H1 (cell line): ENCODE results near the gene NRROS. TPM values are rescaled to one million over a fixed set of nuclear protein-coding genes. Genes with fewer than 3 reads are reported as not detected.

Experiments
- CTCF ChIA-PET: fragments of 300-600 bp; sonication (Branson Sonifier 250); formaldehyde crosslinking; loops from one replicate; lab custom pipeline; 2021; ENCODE audit not compliant: partially characterized antibody; lab: Charles Lee
- POLR2A ChIA-PET: fragments of 300-600 bp; sonication (Branson Sonifier 250); formaldehyde crosslinking; loops from one replicate; lab custom pipeline; 2021; ENCODE audit warnings: inconsistent platforms; ENCODE audit not compliant: partially characterized antibody; lab: Charles Lee
- DNase-seq, 2 experiments: peaks; one replicate each; pipeline versions ENCODE4 v3.0.0 to v3.0.0-alpha.2; 2010 to 2022; ENCODE audit warnings: low spot score in 2 of 2, low read depth in 1 of 2, mixed read lengths in 1 of 2
- FAIRE-seq: peaks from 2 replicates; lab custom pipeline; 2011; peaks lifted over from hg19 to GRCh38; lab: Jason Lieb, UNC
- H2AFZ ChIP-seq: 2 replicates; pipeline ENCODE4 v1.8.1; 2012; ENCODE audit warnings: low read length, inconsistent platforms
- H2AK5ac ChIP-seq: 2 replicates; pipeline ENCODE4 v1.6.1; 2013; ENCODE audit warnings: low read depth, low read length
- H2BK120ac ChIP-seq: replicated peaks from 2 replicates; pipeline ENCODE3; 2013; ENCODE audit warnings: low read depth, low read length, inconsistent platforms
- H2BK12ac ChIP-seq: 2 replicates; pipeline ENCODE4 v1.6.1; 2013; ENCODE audit warnings: low read depth, low read length
- H2BK15ac ChIP-seq: 2 replicates; pipeline ENCODE4 v1.6.1; 2013; ENCODE audit warnings: low read length
- H2BK20ac ChIP-seq: 2 replicates; pipeline ENCODE4 v1.6.1; 2013; ENCODE audit warnings: low read length
- H2BK5ac ChIP-seq: 2 replicates; pipeline ENCODE4 v1.6.1; 2013; ENCODE audit warnings: low read depth, low read length
- H3K14ac ChIP-seq: 2 replicates; pipeline ENCODE4 v1.6.1; 2013; ENCODE audit warnings: inconsistent platforms; ENCODE audit not compliant: insufficient read length
- H3K18ac ChIP-seq: 2 replicates; pipeline ENCODE4 v1.6.1; 2013; ENCODE audit warnings: low read length; ENCODE audit errors: extremely low read depth
- H3K23ac ChIP-seq: 2 replicates; pipeline ENCODE4 v1.6.1; 2013; ENCODE audit warnings: inconsistent platforms; ENCODE audit not compliant: insufficient read length
- H3K23me2 ChIP-seq: 2 replicates; pipeline ENCODE4 v1.6.1; 2013; ENCODE audit warnings: low read depth, low read length
- H3K27ac ChIP-seq: 2 replicates; pipeline ENCODE4 v1.6.1; 2011; ENCODE audit warnings: low read depth, low read length, inconsistent platforms
- H3K27me3 ChIP-seq, 4 experiments: replicated peaks in 1 of 4; 1 replicate in 1 of 4; 2 replicates in 3 of 4; pipeline versions ENCODE4 v1.6.1 to v1.8.1; 2011 to 2013; ENCODE audit warnings: low read length in 3 of 4, mild to moderate bottlenecking in 3 of 4, inconsistent platforms in 2 of 4, mixed read lengths in 2 of 4, moderate library complexity in 1 of 4; ENCODE audit not compliant: control insufficient read depth in 3 of 4, insufficient read depth in 3 of 4; ENCODE audit errors: extremely low read depth in 1 of 4
- H3K36me3 ChIP-seq, 4 experiments: 2 replicates each; pipeline versions ENCODE4 v1.6.1 to v1.8.1; 2011 to 2013; ENCODE audit warnings: mild to moderate bottlenecking in 4 of 4, low read length in 3 of 4, moderate library complexity in 2 of 4, control low read depth in 1 of 4, inconsistent platforms in 1 of 4; ENCODE audit not compliant: insufficient read depth in 4 of 4, control insufficient read depth in 2 of 4
- H3K4ac ChIP-seq: replicated peaks from 2 replicates; pipeline ENCODE3; 2013; ENCODE audit warnings: low read length, low read depth, mixed read lengths, inconsistent platforms; ENCODE audit not compliant: insufficient read length
- H3K4me1 ChIP-seq, 4 experiments: replicated peaks in 1 of 4; 1 replicate in 1 of 4; 2 replicates in 3 of 4; pipeline versions ENCODE4 v1.6.1 to v1.8.1; 2011 to 2013; ENCODE audit warnings: low read length in 3 of 4, inconsistent platforms in 2 of 4, mixed read lengths in 1 of 4; ENCODE audit not compliant: insufficient read depth in 4 of 4, control insufficient read depth in 3 of 4
- H3K4me2 ChIP-seq, 2 experiments: 2 replicates each; pipeline versions ENCODE4 v1.6.1 to v1.8.1; 2011 to 2013; ENCODE audit warnings: low read depth in 2 of 2, low read length in 2 of 2, control low read depth in 1 of 2, inconsistent platforms in 1 of 2, mild to moderate bottlenecking in 1 of 2; ENCODE audit not compliant: insufficient read depth in 1 of 2
- H3K4me3 ChIP-seq, 4 experiments: fragments of 200-600, 300-600 bp in 1 of 4; sonication (generic), shearing (Covaris generic), sonication (Bioruptor Twin) in 1 of 4; 2 replicates each; pipeline versions ENCODE4 v1.5.1 to v1.8.1; 2011 to 2016; ENCODE audit warnings: low read length in 4 of 4, low read depth in 3 of 4, control low read depth in 2 of 4, inconsistent platforms in 2 of 4, mild to moderate bottlenecking in 2 of 4, mixed read lengths in 1 of 4, moderate library complexity in 1 of 4; ENCODE audit not compliant: insufficient read depth in 2 of 4; ENCODE audit errors: extremely low read depth in 1 of 4
- H3K56ac ChIP-seq: replicated peaks from 2 replicates; pipeline ENCODE3; 2013; ENCODE audit warnings: low read depth, mild to moderate bottlenecking, mixed read lengths, low read length, inconsistent platforms; ENCODE audit not compliant: insufficient read length
- H3K79me1 ChIP-seq: 2 replicates; pipeline ENCODE4 v1.6.1; 2013; ENCODE audit warnings: low read depth, low read length, control low read depth
- H3K79me2 ChIP-seq, 2 experiments: 2 replicates each; pipeline versions ENCODE4 v1.6.1 to v1.8.1; 2012 to 2013; ENCODE audit warnings: low read length in 2 of 2, mild to moderate bottlenecking in 2 of 2, inconsistent platforms in 1 of 2; ENCODE audit not compliant: insufficient read depth in 2 of 2, control insufficient read depth in 1 of 2
- H3K9ac ChIP-seq, 4 experiments: replicated peaks in 1 of 4; 1 replicate in 1 of 4; 2 replicates in 3 of 4; pipeline versions ENCODE4 v1.6.1 to v1.8.1; 2011 to 2013; ENCODE audit warnings: low read depth in 3 of 4, low read length in 3 of 4, control low read depth in 2 of 4, mild to moderate bottlenecking in 2 of 4, moderate library complexity in 2 of 4, inconsistent platforms in 1 of 4; ENCODE audit errors: extremely low read depth in 1 of 4
- H3K9me3 ChIP-seq, 2 experiments: 2 replicates each; pipeline versions ENCODE4 v1.6.1 to v1.8.1; 2012 to 2013; ENCODE audit warnings: mild to moderate bottlenecking in 2 of 2, moderate library complexity in 2 of 2, control low read depth in 1 of 2, inconsistent platforms in 1 of 2, low read depth in 1 of 2, low read length in 1 of 2, mixed read lengths in 1 of 2; ENCODE audit not compliant: insufficient read depth in 2 of 2
- H4K20me1 ChIP-seq, 2 experiments: replicated peaks in 1 of 2; 2 replicates each; pipeline versions ENCODE3 to v1.8.1; 2011 to 2013; ENCODE audit warnings: inconsistent platforms in 2 of 2, low read length in 2 of 2, mild to moderate bottlenecking in 1 of 2; ENCODE audit not compliant: insufficient read depth in 2 of 2, control insufficient read depth in 1 of 2
- H4K5ac ChIP-seq: 2 replicates; pipeline ENCODE4 v1.6.1; 2013; ENCODE audit warnings: low read length, low read depth, mixed read lengths, inconsistent platforms; ENCODE audit not compliant: insufficient read length
- H4K8ac ChIP-seq: 2 replicates; pipeline ENCODE4 v1.8.0; 2013; ENCODE audit warnings: mild to moderate bottlenecking, moderate library complexity, low read length, inconsistent platforms; ENCODE audit not compliant: insufficient read depth; ENCODE audit errors: extremely low read depth
- H4K91ac ChIP-seq: replicated peaks from 2 replicates; pipeline ENCODE3; 2013; ENCODE audit warnings: low read length, mixed read lengths, inconsistent platforms; ENCODE audit not compliant: insufficient read length
- BCL11A ChIP-seq, 2 experiments: IDR thresholded peaks; one replicate each; pipeline ENCODE4 v1.6.1; 2011; ENCODE audit warnings: low read depth in 2 of 2, low read length in 2 of 2, mild to moderate bottlenecking in 2 of 2
- BRCA1 ChIP-seq: IDR thresholded peaks from 2 replicates; pipeline ENCODE4 v1.6.1; 2012; ENCODE audit warnings: low read depth, low read length, improper control_type of control experiment
- CEBPB ChIP-seq: IDR thresholded peaks from 2 replicates; pipeline ENCODE4 v1.6.1; 2012; ENCODE audit warnings: low read depth, low read length
- CTCF ChIP-seq, 3 experiments: IDR thresholded peaks; 1 replicate in 2 of 3; 2 replicates in 1 of 3; pipeline versions ENCODE4 v1.5.1 to v1.6.1; 2011; ENCODE audit warnings: low read length in 3 of 3, mild to moderate bottlenecking in 3 of 3, inconsistent platforms in 2 of 3, low read depth in 1 of 3, moderate library complexity in 1 of 3; ENCODE audit not compliant: insufficient read depth in 1 of 3; ENCODE audit errors: control extremely low read depth in 1 of 3
- JUND ChIP-seq: IDR thresholded peaks from 2 replicates; pipeline ENCODE4 v1.6.1; 2011; ENCODE audit warnings: mild to moderate bottlenecking, improper control_type of control experiment, low read length
- TEAD4 ChIP-seq: IDR thresholded peaks from 2 replicates; pipeline ENCODE4 v1.6.1; 2012; ENCODE audit warnings: low read depth, low read length, inconsistent platforms, mixed read lengths
- ZNF274 ChIP-seq: IDR thresholded peaks from 2 replicates; pipeline ENCODE4 v1.7.0; 2012; ENCODE audit warnings: low read length, borderline replicate concordance; ENCODE audit errors: extremely low read depth
- WGBS, 2 experiments: shearing (Covaris generic) in 1 of 2; methylation state at CpG; one replicate each; pipeline versions ENCODE4 v1.1.6 to v1.1.7; 2013 to 2015; ENCODE audit warnings: low lambda C conversion rate in 2 of 2, mixed read lengths in 2 of 2, inconsistent platforms in 1 of 2, low coverage in 1 of 2, missing lambda C conversion rate in 1 of 2; ENCODE audit not compliant: insufficient replicate concordance in 2 of 2, insufficient coverage in 1 of 2, insufficient read length in 1 of 2; ENCODE audit errors: extremely low coverage in 1 of 2, missing lambda C conversion rate in 1 of 2; 5-methylcytosine and 5-hydroxymethylcytosine counted together
- polyA plus RNA-seq, 7 experiments: library from polyadenylated mRNA; depleted of rRNA in 3 of 7; stranded (reverse) in 5 of 7; unstranded in 2 of 7; fragments of >200 nt in 5 of 7; fragments of 200-250 nt in 2 of 7; gene quantifications; 1 replicate in 5 of 7; 2 replicates in 1 of 7; 4 replicates in 1 of 7; pipeline versions ENCODE4 v1.2.1 to v1.2.3, GENCODE V29; 2011 to 2013; ENCODE audit warnings: missing spikeins in 2 of 7, mixed read lengths in 2 of 7
- total RNA-seq: library from RNA; stranded (reverse); fragmentation: NEBNext Ultra II Directional; extraction: Animal tissue kit (Norgen Biotek cat#: 25700); gene quantifications from 2 replicates; pipeline ENCODE4 v1.2.1, GENCODE V29; 2021

Gene NRROS
- total and polyA plus RNA-seq, 2 of the 8 experiments (the other 6 are each of a cell fraction or from before 2014, with no cell fraction given) = 5.3 to 7.3 TPM

DNA sequence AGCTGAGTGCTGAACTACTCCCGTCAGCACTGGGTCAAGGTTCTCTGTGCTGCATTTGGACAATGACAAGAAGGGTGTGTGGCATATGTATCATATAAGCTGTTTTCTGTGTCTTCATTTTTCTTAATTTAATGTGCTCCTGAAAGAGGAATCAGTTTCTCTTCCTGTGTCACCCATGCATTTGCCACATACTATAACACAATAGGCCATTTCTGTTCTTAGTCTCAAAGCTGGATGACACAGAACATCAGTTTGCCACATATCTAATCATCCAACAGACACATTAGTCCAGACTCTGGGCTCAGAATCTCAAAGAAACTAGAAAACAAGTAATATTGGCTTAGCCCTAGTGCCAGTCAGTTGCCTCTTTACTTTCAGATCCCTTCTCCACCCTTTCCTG lies 38.4 kb downstream of the NRROS start:
- H3K27me3 ChIP-seq = no peaks in the 10 kb centered on the region
- no peaks in the 10 kb centered on the region for H3K23me2 ChIP-seq
- CTCF ChIA-PET = interaction anchor here (0.6 to 3.0 kb wide), 8 partner anchors 8 to 1071 kb away, joined by 4 to 15 read pairs (median 4); no protein-coding TSS in a partner anchor
- no peak overlapping the region for H2BK120ac ChIP-seq
- no peak overlapping the region for H3K4me2 ChIP-seq
- H4K8ac ChIP-seq = no peak overlapping the region
- DNase-seq (no peak), FAIRE-seq (no peak)
- no peaks in the 10 kb centered on the region; a peak in 1 of 4 replicates for H3K9me3 ChIP-seq
- no peak overlapping the region for H3K4me3 ChIP-seq
- H2BK12ac ChIP-seq = no peak overlapping the region
- no peak overlapping the region for H3K27ac ChIP-seq
- H2BK5ac ChIP-seq = no peak overlapping the region
- no peaks in the 10 kb centered on the region for H3K79me1 ChIP-seq
- no peak overlapping the region for H3K18ac ChIP-seq
- H3K14ac ChIP-seq = no peak overlapping the region
- no peaks in the 10 kb centered on the region for H3K79me2 ChIP-seq
- H2AFZ ChIP-seq = no peak overlapping the region
- H2AK5ac ChIP-seq = no peak overlapping the region
- H3K4ac ChIP-seq = no peak overlapping the region
- H4K20me1 ChIP-seq = no peaks in the 10 kb centered on the region
- no peak overlapping the region for H4K5ac ChIP-seq
- H2BK15ac ChIP-seq = no peak overlapping the region
- no peaks in the 10 kb centered on the region for H3K36me3 ChIP-seq
- 86% methylated on average over 1 of the region's 1 CpG; no CpG with 5 or more reads in 1 of the 2 experiments for WGBS, 2 experiments
- no peak for TF ChIP-seq CTCF (IDR thresholded peaks at IDR 0.05; ENCODE audit: control extremely low read depth in 1 of 3, insufficient read depth in 1 of 3, low read depth in 1 of 3, low read length in 3 of 3)
- no peak for TF ChIP-seq BCL11A (IDR thresholded peaks at IDR 0.05; ENCODE audit: low read depth in 2 of 2, low read length in 2 of 2)
- TF ChIP-seq TEAD4 = no peak
- no peak for TF ChIP-seq ZNF274
- TF ChIP-seq CEBPB = no peak
- TF ChIP-seq BRCA1 = no peak
- TF ChIP-seq JUND = no peak
- POLR2A ChIA-PET = interaction anchor here (1.8 kb wide), 1 partner anchor 12 kb away, joined by 6 read pairs; no protein-coding TSS in a partner anchor
- no peak overlapping the region for H2BK20ac ChIP-seq
- no peak overlapping the region for H4K91ac ChIP-seq
- H3K4me1 ChIP-seq = no peaks in the 10 kb centered on the region
- no peak overlapping the region for H3K56ac ChIP-seq
- H3K23ac ChIP-seq = no peak overlapping the region
- H3K9ac ChIP-seq = no peak overlapping the region
